Muscle of leg (tissue), 11 donors: ENCODE data around the gene SYCN. TPM values are rescaled to one million over a fixed set of nuclear protein-coding genes. Genes with fewer than 3 reads are reported as not detected.
"Not testable (repeated sequence)": the region's sequence is repeated elsewhere in the genome, so short reads cannot be mapped to it uniquely, and the experiment has no call there.

Experiments used
- DNase-seq: peaks from one replicate; pipeline ENCODE4 v3.0.0; 2013
- H3K27ac ChIP-seq: one replicate; pipeline ENCODE4 v1.5.1; 2013; ENCODE audit warnings: mild to moderate bottlenecking, low read length, control low read depth
- H3K27me3 ChIP-seq: one replicate; pipeline ENCODE4 v1.6.1; 2013; ENCODE audit warnings: low read length; ENCODE audit not compliant: control insufficient read depth, insufficient read depth
- H3K36me3 ChIP-seq: one replicate; pipeline ENCODE4 v1.6.1; 2013; ENCODE audit warnings: low read length; ENCODE audit not compliant: control insufficient read depth, insufficient read depth
- H3K4me1 ChIP-seq: one replicate; pipeline ENCODE4 v1.6.1; 2013; ENCODE audit warnings: low read length; ENCODE audit not compliant: control insufficient read depth, insufficient read depth
- H3K4me3 ChIP-seq: one replicate; pipeline ENCODE4 v1.5.1; 2013; ENCODE audit warnings: low read length, control low read depth
- H3K9me3 ChIP-seq: replicated peaks from 2 replicates; pipeline ENCODE4 v1.6.1; 2013; ENCODE audit warnings: low read depth, low read length; ENCODE audit not compliant: control insufficient read depth
- whole genome bisulfite sequencing: methylation state at CpG from one replicate; pipeline ENCODE4 v1.1.5; 2013; ENCODE audit warnings: missing lambda C conversion rate; ENCODE audit not compliant: insufficient coverage; 5-methylcytosine and 5-hydroxymethylcytosine counted together
- polyA plus RNA-seq, 8 donors: library from polyadenylated mRNA; unstranded; fragments of 120-200 nt; gene quantifications; one replicate each; pipeline versions ENCODE4 v1.2.1 to v1.2.3, GENCODE V29; 2013; ENCODE audit warnings: inconsistent platforms in 1 of 8, low replicate concordance in 1 of 8; ENCODE audit not compliant: insufficient read length in 8 of 8, insufficient read depth in 1 of 8
- total RNA-seq: library from RNA; stranded (reverse); fragments of 120-200 nt; gene quantifications from one replicate; pipeline ENCODE4 v1.2.4, GENCODE V29; 2013

The SYCN gene
- total and polyA plus RNA-seq, 9 donors = not detected

DNA sequence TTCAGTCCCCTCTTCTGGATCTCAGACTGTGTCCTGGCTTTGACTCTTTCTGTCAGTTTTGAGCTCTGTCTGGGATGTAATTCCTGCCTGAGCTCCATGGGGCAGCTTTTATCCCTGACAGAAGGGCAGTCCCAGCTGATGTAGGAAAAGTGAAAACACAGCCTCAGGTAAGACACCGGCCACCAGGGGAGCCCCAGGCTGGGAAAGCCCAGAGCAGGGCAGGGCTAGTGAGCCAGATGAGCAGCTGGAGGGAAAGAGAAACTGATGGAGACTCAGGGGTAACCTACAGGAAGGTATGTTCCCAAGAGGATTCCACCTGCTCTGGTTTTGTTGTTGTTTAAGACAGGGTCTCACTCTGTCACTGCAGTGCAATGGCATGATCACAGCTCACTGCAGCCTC lies 41.1 kb upstream of the SYCN start:
- not testable (repeated sequence) for H3K4me1 ChIP-seq
- no CpG with 5 or more reads among the region's 1 CpG for WGBS

DNA sequence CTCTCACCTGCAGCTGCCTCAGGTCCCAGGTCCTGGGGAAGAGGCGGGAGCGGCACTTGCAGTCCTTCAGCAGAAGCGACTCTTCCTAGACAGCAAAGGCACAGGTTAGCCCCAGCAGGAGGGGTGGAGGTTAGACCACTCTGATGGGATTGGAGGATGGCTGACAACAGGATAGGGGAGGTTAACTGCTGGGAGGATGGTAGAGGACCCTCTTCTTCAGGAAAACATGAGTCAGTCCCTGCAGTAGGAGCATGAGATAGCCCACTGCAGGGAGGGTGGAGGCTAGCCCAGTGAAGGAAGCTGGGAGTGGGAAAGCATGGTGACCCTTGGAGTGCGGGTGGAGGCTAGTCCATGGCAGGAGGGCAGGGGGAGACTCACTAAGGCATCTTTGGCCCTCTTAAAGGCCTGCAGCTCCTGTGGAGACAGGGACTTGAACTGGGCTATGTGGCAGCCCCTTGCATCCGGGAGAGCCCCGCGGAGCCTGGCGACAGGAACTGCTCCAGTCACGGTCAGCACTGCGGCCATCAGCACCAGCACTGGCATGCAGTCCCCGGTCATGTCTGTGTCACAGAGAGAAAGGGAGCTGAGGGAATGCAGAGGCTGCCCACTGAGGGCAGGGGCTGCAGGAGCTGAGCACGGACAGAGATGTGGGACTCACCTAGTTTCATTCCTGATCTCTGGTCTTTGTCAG lies 40.5 kb upstream of the SYCN start, which contains the start of gene IFNL3:
TSS of gene IFNL3 (minus strand) at position 597 of the 691 bp plus-strand sequence. CDS start at position 558, 39 bp downstream.
- H3K36me3 ChIP-seq, H3K4me1 ChIP-seq, DNase-seq, H3K4me3 ChIP-seq, H3K27ac ChIP-seq, H3K9me3 ChIP-seq: not testable (repeated sequence)
- WGBS = 60% methylated on average over 3 of the region's 12 CpGs
- peaks cover 30% of the 10 kb centered on the region for H3K27me3 ChIP-seq

More for the DNA sequence above, 41.1 kb upstream of the SYCN start:
- not testable (repeated sequence) for DNase-seq, H3K9me3 ChIP-seq, H3K4me3 ChIP-seq, H3K27ac ChIP-seq, H3K36me3 ChIP-seq
- peaks cover 36% of the 10 kb centered on the region for H3K27me3 ChIP-seq

DNA sequence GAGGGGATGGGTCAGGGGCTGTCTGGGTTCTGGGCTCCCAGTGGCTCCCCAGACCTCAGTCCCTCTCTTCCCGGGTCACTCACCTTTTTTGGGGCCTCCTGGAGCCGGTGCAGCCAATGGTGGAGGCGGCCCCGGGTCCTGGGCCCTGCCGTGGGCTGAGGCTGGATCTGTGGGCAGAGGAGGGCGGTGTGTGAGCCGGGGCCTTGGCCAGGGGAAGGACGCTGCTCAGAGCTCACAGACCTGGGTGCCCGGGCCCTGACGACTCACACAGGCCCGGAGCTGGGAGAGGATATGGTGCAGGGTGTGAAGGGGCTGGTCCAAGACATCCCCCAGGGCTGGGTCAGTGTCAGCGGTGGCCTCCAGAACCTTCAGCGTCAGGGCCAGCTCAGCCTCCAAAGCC lies 39.7 kb upstream of the SYCN start:
- H3K27me3 ChIP-seq = peaks cover 22% of the 10 kb centered on the region
- DNase-seq, H3K36me3 ChIP-seq, H3K27ac ChIP-seq, H3K4me3 ChIP-seq, H3K4me1 ChIP-seq, H3K9me3 ChIP-seq: not testable (repeated sequence)
- 77% methylated on average over 8 of the region's 13 CpGs for WGBS

GRCh38 chr19:39240421-39240820 lies 36.4 kb upstream of the SYCN start:
- Histone ChIP-seq H3K9me3 (no peaks in the 10 kb centered on the region), H3K27me3 (peaks cover 3% of the 10 kb centered on the region), H3K4me3 (no peak overlapping the region), H3K27ac (no peak overlapping the region), H3K36me3 (no peaks in the 10 kb centered on the region), H3K4me1 (no peaks in the 10 kb centered on the region)
- WGBS = 86% methylated on average over 4 of the region's 7 CpGs
- no peak for DNase-seq

DNA sequence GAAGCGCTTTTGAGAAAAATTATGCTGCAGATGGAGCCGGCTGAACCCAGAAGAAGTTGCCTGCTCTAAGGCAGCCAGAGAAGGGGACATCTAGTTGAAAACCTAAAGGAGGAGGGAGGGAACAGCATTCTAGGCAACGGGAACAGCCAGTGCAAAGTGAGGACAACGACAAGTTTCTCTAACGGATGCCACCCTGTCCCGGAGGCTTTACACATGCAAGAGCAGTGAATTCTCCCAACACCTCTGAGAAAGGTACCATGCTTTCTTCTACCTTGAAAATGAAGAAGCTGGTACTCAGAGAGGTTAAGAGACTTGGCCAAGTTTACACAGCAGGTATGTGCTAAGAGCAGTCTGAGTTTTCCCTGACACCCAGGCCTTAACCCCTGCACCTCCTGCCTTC lies 34.9 kb upstream of the SYCN start:
- Histone ChIP-seq H3K27ac (no peak overlapping the region), H3K9me3 (no peaks in the 10 kb centered on the region), H3K36me3 (no peaks in the 10 kb centered on the region), H3K27me3 (peaks cover 3% of the 10 kb centered on the region), H3K4me1 (no peaks in the 10 kb centered on the region), H3K4me3 (no peak overlapping the region)
- WGBS = 90% methylated on average over 4 of the region's 6 CpGs
- no peak for DNase-seq

- WGBS = 80% methylated on average over 4 of the region's 6 CpGs
- no peak for DNase-seq
- Histone ChIP-seq H3K27me3 (peaks cover 3% of the 10 kb centered on the region), H3K36me3 (no peaks in the 10 kb centered on the region), H3K9me3 (no peaks in the 10 kb centered on the region), H3K4me3 (no peak overlapping the region), H3K27ac (no peak overlapping the region), H3K4me1 (no peaks in the 10 kb centered on the region)
Observed at GRCh38 chr19:39238209-39238608, 34.1 kb upstream of the SYCN start.

- Histone ChIP-seq H3K36me3 (no peaks in the 10 kb centered on the region), H3K27me3 (peaks cover 3% of the 10 kb centered on the region), H3K4me3 (no peak overlapping the region), H3K4me1 (no peaks in the 10 kb centered on the region), H3K27ac (no peak overlapping the region), H3K9me3 (no peaks in the 10 kb centered on the region)
- no peak for DNase-seq
- WGBS = 28% methylated on average over 19 of the region's 22 CpGs
Observed at GRCh38 chr19:39237200-39238184, 33.4 kb upstream of the SYCN start.

- H3K9me3 ChIP-seq = no peaks in the 10 kb centered on the region
- H3K27me3 ChIP-seq = peaks cover 3% of the 10 kb centered on the region
- H3K27ac ChIP-seq = no peak overlapping the region
- no peak overlapping the region for H3K4me3 ChIP-seq
- H3K4me1 ChIP-seq = no peaks in the 10 kb centered on the region
- no peaks in the 10 kb centered on the region for H3K36me3 ChIP-seq
- DNase-seq = no peak
- WGBS = 75% methylated on average over 7 of the region's 12 CpGs
Observed at GRCh38 chr19:39236527-39236926, 32.5 kb upstream of the SYCN start.

DNA sequence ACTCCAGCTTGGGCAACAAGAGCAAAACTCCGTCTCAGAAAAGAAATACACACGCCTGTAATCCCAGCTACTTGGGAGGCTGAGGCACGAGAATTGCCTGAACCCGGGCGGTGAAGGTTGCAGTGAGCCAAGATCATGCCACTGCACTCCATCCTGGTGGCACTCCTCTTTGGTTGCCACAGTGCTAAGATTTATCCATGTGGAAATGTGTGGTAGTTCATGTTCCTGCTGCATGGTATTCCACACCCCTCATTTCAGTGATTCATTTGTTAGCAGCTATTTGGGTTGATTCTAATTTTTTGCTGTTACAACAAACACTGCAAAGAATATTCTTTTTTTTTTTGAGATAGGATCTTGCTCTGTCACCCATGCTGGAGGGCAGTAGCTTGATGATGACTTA lies 28.6 kb upstream of the SYCN start:
- Histone ChIP-seq H3K27me3 (peaks cover 3% of the 10 kb centered on the region), H3K9me3 (no peaks in the 10 kb centered on the region), H3K27ac (no peak overlapping the region), H3K4me3 (no peak overlapping the region), H3K4me1 (no peaks in the 10 kb centered on the region), H3K36me3 (no peaks in the 10 kb centered on the region)
- WGBS = 87% methylated on average over 3 of the region's 5 CpGs
- DNase-seq = no peak

GRCh38 chr19:39230096-39230764 lies 26.2 kb upstream of the SYCN start:
- H3K4me3 ChIP-seq = no peak overlapping the region
- no peaks in the 10 kb centered on the region for H3K9me3 ChIP-seq
- H3K4me1 ChIP-seq = no peaks in the 10 kb centered on the region
- no peaks in the 10 kb centered on the region for H3K27me3 ChIP-seq
- H3K27ac ChIP-seq = no peak overlapping the region
- no peak for DNase-seq
- WGBS = 71% methylated on average over 1 of the region's 2 CpGs
- H3K36me3 ChIP-seq = no peaks in the 10 kb centered on the region
